ENCODE measurements around the gene PHC2.

DNA sequence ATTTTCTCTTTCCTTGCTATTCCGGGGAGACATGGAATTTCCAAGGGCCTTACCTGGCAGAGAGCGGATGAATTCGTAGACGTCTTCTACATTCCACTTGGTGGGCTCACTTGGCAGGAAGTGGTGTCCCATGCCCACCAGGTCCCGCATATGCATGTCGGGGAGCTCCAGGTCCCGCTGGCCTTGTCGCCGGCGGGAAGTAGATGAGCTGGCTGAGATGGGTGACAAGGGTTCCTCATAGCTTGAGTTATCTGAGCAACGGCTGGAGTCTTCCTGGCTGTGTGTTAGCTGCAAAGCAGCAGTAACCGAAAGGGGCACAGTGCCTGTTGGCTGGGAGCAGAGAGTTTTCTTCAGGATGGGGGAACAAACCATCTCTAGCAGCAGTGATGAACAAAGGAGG, 102.1 kb downstream of the PHC2 start:
- TF ChIP-seq, protein P1, sequence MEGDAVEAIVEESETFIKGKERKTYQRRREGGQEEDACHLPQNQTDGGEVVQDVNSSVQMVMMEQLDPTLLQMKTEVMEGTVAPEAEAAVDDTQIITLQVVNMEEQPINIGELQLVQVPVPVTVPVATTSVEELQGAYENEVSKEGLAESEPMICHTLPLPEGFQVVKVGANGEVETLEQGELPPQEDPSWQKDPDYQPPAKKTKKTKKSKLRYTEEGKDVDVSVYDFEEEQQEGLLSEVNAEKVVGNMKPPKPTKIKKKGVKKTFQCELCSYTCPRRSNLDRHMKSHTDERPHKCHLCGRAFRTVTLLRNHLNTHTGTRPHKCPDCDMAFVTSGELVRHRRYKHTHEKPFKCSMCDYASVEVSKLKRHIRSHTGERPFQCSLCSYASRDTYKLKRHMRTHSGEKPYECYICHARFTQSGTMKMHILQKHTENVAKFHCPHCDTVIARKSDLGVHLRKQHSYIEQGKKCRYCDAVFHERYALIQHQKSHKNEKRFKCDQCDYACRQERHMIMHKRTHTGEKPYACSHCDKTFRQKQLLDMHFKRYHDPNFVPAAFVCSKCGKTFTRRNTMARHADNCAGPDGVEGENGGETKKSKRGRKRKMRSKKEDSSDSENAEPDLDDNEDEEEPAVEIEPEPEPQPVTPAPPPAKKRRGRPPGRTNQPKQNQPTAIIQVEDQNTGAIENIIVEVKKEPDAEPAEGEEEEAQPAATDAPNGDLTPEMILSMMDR (IDR thresholded peaks at IDR 0.05), result no peak
- no peak for TF ChIP-seq ZFX (IDR thresholded peaks at IDR 0.05; ENCODE audit: borderline replicate concordance)

Measured in 22Rv1 (cell line).